GM10847 (cell line): ENCODE results near the gene FDX1.

ENCODE experiments used
- POLR2A ChIP-seq: IDR thresholded peaks from 2 replicates; pipeline ENCODE4 v1.6.1; 2011; ENCODE audit not compliant: insufficient read length; ENCODE audit errors: extremely low read depth

The FDX1 gene

DNA sequence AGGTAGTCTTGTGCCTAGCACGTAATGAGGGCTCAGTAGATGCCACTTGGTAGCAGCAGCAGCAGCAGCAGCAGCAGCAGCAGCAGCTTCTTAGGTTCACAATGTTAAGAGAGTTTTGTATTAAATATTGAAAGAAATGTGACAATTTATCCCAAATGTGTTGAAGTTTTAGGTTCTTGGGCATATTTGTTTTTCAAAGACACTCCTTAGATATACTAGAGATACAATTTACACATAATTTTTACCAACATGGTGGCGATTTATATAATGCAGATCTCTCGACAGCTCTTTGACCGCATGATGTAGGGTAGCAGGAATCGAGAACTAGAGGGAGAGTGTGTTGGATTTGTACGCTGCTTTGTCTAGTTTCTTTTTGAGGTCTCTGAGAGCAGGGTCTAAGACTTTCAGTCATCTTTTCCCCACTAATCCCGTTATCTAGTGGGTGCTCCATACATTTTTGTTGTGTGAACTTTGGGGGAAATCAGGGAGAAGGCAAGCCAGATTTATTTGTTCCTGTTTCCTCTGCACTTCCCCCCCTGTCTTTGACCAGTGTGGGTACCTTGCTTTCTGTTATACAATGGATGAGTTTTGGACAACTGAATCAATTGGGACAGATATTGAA is 1.4 kb downstream of the FDX1 start:
- TF ChIP-seq POLR2A = no peak

GRCh38 chr11:110431674-110432073 is 1.9 kb downstream of the FDX1 start:
- no peak for TF ChIP-seq POLR2A

GRCh38 chr11:110432713-110433392 is 3.1 kb downstream of the FDX1 start:
- TF ChIP-seq POLR2A = no peak

- no peak for TF ChIP-seq POLR2A
Measured at GRCh38 chr11:110433393-110434333, 3.9 kb downstream of the FDX1 start.

DNA sequence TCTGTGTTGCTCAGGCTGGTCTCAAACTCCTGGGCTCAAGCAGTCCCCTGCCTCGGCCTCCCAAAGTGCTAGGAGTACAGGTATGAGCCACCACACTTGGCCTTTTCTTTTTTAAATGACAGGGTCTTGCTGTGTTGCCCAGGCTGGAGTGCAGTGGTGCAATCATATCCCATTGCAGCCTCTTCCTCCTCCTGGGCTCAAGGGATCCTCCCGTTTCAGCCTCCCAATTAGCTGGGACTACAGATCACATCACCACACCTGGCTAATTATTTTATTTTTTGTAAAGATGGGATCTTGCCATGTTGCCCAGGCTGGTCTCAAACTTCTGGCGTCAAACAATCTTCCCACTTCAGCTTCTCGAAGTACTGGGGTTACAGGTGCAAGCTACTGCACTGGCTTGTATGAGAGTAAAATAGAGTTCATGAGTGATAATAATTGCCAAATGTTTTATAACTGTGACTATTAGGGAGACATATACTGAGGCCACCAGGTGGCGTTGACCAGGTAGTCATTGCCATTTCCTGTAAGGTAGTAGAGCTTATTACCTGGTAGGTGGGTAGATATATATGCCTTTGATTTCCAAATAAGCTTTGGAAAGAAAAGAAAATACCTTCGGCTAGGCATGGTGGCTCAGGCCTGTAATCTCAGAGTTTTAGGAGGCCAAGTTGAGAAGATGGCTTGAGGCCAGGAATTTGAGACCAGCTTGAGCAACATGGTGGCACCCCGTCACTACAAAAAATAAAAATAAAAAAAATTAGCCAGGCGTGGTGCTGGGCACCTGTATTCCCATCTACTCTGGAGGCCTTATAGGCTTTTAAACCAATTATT is 5.4 kb downstream of the FDX1 start:
- no peak for TF ChIP-seq POLR2A

- no peak for TF ChIP-seq POLR2A
Measured at GRCh38 chr11:110435780-110436717, 6.3 kb downstream of the FDX1 start.

DNA sequence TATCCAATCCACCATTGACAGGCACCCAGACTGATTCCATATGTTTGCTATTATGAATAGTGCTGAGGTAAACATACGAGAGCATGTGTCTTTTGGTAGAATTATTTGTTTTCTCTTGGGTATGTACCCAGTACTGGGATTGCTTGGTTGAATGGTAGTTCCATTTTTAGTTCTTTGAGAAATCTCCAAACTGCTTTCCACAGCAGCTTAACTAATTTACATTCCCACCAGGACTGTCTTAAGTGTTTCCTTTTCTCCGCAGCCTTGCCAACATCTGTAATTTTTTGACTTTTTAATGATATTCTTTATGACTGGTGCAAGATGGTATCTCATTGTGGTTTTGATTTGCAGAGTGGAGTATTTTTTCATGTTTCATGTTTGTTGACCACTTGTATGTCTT is 8.3 kb downstream of the FDX1 start:
- no peak for TF ChIP-seq POLR2A

- no peak for TF ChIP-seq POLR2A
Measured at GRCh38 chr11:110445437-110445836, 15.7 kb downstream of the FDX1 start.

DNA sequence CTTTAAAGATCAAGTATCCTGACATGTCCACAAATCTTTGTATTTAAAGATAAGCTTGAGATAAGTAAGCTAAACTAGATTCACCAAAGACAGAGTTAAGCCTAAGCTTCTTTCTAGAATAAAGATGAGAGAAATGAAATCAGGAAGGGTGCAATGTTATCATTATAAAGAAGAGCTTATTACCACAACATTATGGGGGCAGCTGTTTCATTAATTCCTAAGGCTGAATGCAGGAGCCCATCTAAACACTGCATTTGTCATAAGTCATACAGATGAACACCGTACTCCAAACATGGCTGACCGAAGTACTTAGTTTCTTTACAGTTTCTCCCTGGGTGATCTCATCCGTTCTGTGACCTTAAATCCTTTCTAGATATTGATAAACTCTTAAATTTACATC is 16.3 kb downstream of the FDX1 start:
- no peak for TF ChIP-seq POLR2A

DNA sequence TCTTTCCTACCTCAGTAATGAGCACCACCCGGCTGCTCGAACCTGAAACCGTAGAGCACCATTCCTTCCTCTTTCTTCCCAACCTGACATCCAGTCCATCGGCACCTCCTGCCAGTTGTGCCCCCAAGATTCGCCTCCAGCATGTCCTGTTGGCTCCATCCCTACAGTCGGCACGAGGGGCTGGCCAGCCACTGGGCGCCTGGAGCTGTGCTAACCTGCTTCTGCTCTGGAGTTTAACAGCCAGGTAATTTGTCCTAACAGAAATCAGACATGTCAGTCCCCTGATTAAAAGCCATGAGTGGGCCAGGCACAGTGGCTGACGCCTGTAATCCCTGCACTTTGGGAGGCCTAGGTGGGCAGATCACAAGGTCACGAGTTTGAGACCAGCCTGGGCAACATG is 16.8 kb downstream of the FDX1 start:
- TF ChIP-seq POLR2A = no peak

- no peak for TF ChIP-seq POLR2A
Measured at GRCh38 chr11:110447343-110447742, 17.6 kb downstream of the FDX1 start.

GRCh38 chr11:110447897-110448745 is 18.4 kb downstream of the FDX1 start:
- no peak for TF ChIP-seq POLR2A

DNA sequence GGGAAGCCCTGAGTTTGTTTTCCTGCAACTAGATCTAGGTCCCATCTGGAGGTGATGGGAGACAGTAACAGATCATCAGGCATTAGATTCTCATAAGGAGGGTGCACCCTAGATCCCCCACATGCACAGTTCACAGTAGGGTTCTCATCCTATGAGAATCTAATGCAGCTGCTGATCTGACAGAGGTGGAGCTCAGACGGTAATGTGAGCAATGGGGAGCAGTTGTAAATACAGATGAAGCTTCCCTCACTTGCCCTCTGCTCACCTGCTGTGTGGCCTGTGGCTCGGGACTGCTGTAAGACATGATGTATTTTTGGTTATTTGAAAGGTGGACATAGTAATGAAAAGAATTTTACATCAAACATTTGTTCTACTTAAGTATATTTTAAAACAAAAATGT is 20.5 kb downstream of the FDX1 start:
- TF ChIP-seq POLR2A = no peak
